KBM-7 (cell line): Measurements from ENCODE around the gene TEAD4.

Experiments
- DNase-seq: peaks from one replicate; pipeline ENCODE4 v3.0.0-alpha.2; 2015
- in situ Hi-C: fragments of 300-500 bp; cut with MboI; formaldehyde crosslinking; loops from 2 replicates; pipeline ENCODE4 v1.14.3; 2020; ENCODE audit warnings: low sequenced_read_pairs, low pct_unique_long_range_greater_than_20kb, mixed read lengths

The TEAD4 gene

GRCh38 chr12:3020399-3020798 lies 61.2 kb downstream of the TEAD4 start:
- in situ Hi-C loops, result no loop called here
- DNase-seq, result no peak

GRCh38 chr12:3020850-3021435 lies 61.7 kb downstream of the TEAD4 start:
- no peak for DNase-seq
- in situ Hi-C loops, result no loop called here

GRCh38 chr12:3022411-3022810 lies 63.2 kb downstream of the TEAD4 start:
- no peak for DNase-seq
- in situ Hi-C loops, result no loop called here

- in situ Hi-C loops, result no loop called here
Measured at GRCh38 chr12:3022961-3023360, 63.8 kb downstream of the TEAD4 start.

GRCh38 chr12:3028108-3028507 lies 68.9 kb downstream of the TEAD4 start:
- in situ Hi-C loops, result no loop called here
- DNase-seq, result no peak

More at GRCh38 chr12:3022961-3023360, 63.8 kb downstream of the TEAD4 start:
- no peak for DNase-seq

GRCh38 chr12:3030821-3031429 lies 71.7 kb downstream of the TEAD4 start:
- in situ Hi-C loops, result no loop called here
- DNase-seq, result no peak

GRCh38 chr12:3032161-3032560 lies 73.0 kb downstream of the TEAD4 start:
- in situ Hi-C loops, result no loop called here
- DNase-seq, result no peak

GRCh38 chr12:3032770-3033538 lies 73.8 kb downstream of the TEAD4 start:
- no peak for DNase-seq
- in situ Hi-C loops, result no loop called here

GRCh38 chr12:3033539-3033867 lies 74.3 kb downstream of the TEAD4 start:
- in situ Hi-C loops, result no loop called here
- no peak for DNase-seq

GRCh38 chr12:3034067-3034750 lies 75.0 kb downstream of the TEAD4 start:
- DNase-seq, result peak; percentile 69
- in situ Hi-C loops, result no loop called here

GRCh38 chr12:3035171-3035570 lies 76.0 kb downstream of the TEAD4 start:
- DNase-seq, result no peak
- in situ Hi-C loops, result no loop called here

- in situ Hi-C loops, result no loop called here
- DNase-seq, result no peak
Measured at GRCh38 chr12:3035815-3036702, 76.9 kb downstream of the TEAD4 start.

GRCh38 chr12:3036901-3037600 lies 77.9 kb downstream of the TEAD4 start:
- in situ Hi-C loops, result no loop called here
- DNase-seq, result no peak

- in situ Hi-C loops, result no loop called here
Measured at GRCh38 chr12:3038166-3038565, 79.0 kb downstream of the TEAD4 start.

GRCh38 chr12:3038926-3039510 lies 79.8 kb downstream of the TEAD4 start:
- in situ Hi-C loops, result no loop called here
- DNase-seq, result no peak

More at GRCh38 chr12:3038166-3038565, 79.0 kb downstream of the TEAD4 start:
- DNase-seq, result no peak

GRCh38 chr12:3040026-3040656 lies 80.9 kb downstream of the TEAD4 start:
- no peak for DNase-seq
- in situ Hi-C loops, result no loop called here

GRCh38 chr12:3040663-3041544 lies 81.7 kb downstream of the TEAD4 start:
- no peak for DNase-seq
- in situ Hi-C loops, result no loop called here
